ENCODE data around the gene KAT5. TPM values are rescaled to one million over a fixed set of nuclear protein-coding genes. Genes with fewer than 3 reads are reported as not detected.
"Not testable (repeated sequence)": the region's sequence is repeated elsewhere in the genome, so short reads cannot be mapped to it uniquely, and the experiment has no call there.

KAT5 gene
- 10 to 100 TPM; 64.8 to 72.7 TPM for total RNA-seq

GRCh38 chr11:65711785-65712632 lies at the start of gene KAT5:
KAT5 (plus strand) TSS chr11:65712252; CDS start chr11:65712268, 16 bp downstream.
- CTCF ChIA-PET = interaction anchor here (0.6 to 3.1 kb wide), 33 partner anchors 8 to 536 kb away, joined by 3 to 32 read pairs (median 5); partner anchors contain the start of genes AP5B1, FIBP, RNASEH2C and SNX32
- POLR2A ChIA-PET = interaction anchor here (0.6 to 1.6 kb wide), 11 partner anchors 9 to 438 kb away, joined by 3 to 19 read pairs (median 3); partner anchors contain the start of genes CCDC85B, MUS81 and RNASEH2C

DNA sequence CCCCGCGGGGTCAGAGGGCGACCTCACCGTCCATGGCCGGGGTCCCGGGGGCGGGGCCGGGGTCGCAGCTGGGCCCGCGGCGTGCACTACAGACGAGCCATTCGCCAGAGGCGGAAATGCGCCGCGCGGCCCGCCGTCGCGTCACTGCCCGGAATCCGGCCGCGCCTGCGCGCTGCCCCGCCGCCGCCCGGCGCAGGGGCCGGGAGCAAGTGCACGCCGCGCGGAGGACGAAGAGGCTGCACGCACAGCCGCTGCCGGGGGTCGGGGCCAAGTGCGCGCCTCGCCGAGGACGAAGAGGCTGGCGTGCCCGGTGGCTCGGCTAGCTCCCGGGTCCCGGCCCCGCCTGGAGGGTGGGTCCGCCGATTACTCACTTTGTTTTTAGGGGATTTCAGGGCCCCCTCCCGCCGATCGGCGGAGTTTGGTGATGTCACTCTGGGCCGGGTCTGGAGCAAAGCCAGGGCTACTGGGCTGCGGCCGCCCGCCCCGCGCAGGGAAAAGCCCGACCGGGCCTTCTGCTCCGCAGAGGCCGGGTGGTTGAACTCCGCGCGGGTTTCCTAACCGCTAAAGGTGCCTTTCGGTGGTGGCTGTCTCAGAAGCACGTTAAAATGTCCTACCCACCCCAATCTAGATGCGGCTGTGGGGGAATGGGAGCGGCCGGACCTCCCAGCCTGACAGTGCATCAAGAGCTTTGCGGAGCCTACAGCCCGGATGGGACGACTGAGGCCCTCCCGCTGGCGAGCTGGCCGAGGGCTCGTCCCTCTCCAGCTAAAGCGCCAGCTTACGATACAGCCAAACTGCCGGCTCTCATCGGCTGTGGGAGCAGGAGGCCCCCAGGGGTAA lies 49.0 kb upstream of the KAT5 start, which contains the start of gene RELA:
TSS of gene RELA (minus strand) at position 118 of the 840 bp plus-strand sequence. CDS start at position 34, 84 bp downstream.
- ChIA-PET POLR2A (interaction anchor here (0.5 to 2.4 kb wide), 12 partner anchors 9 to 228 kb away, joined by 3 to 18 read pairs (median 4); partner anchors contain the start of gene CCDC85B), CTCF (interaction anchor here (0.5 to 1.5 kb wide), 8 partner anchors 11 to 1684 kb away, joined by 3 to 6 read pairs (median 3); partner anchors contain the start of genes KAT5 and SIPA1)

DNA sequence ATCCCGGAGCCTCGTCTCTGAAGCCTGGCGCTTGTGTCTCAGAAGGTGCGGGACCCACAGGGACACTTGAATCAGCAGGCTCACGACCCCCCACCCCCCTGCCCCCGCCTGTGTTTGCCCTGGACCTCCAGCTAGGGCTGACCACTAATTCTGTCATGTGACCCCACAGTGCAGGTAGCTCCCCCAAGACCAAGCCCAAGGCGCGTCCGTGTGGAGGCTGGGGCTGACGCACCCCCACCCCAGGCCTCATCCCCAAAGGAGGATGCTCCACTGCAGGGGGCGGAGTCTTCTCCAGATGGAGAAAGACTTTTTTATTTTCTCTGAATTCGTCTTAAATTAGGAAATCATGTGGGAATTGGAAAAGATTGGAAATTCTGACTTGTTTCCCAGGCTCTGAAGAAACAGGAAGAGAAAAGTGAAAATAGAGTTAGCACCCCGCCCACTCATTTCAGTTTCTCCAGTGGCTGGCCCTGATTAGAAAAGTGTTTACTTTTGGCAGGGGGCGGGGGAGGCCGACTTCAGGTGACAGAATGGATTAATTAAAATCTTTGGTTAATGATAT lies 48.3 kb upstream of the KAT5 start:
- ChIA-PET CTCF (interaction anchor here (0.6 to 1.5 kb wide), 7 partner anchors 12 to 1683 kb away, joined by 3 to 6 read pairs (median 3); partner anchors contain the start of genes KAT5 and SIPA1), POLR2A (interaction anchor here (0.6 to 2.4 kb wide), 11 partner anchors 9 to 196 kb away, joined by 3 to 18 read pairs (median 4); no protein-coding TSS in a partner anchor)

DNA sequence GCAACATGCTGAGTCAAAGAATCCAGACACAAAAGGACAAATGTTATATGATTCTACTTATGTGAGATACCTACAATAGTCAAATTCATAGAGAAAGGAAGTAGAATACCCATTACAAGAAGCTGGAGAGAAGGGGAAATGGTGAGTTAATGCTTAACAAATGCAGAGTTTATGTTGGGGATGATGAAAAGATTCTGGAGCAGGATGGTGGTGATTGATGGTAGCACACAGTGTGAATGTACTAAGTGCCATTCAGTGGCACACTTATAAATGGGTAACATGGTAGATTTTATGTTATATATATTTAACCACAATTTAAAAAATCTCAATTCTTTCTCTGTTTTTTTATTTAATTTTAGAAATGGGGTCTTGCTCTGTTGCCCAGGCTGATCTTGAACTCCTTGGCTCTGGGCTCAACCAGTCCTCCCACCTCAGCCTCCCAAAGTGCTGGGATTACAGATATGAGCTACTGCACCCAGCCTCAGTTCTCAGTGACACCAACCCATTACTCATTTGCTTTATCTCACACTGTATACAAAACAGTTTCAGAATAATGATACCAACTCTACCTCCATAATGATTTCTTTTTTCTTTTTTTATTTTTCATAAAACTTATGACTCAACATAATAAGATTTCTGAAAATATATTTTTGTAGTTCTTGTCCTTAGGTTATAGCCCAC lies 39.7 kb upstream of the KAT5 start:
- CTCF ChIA-PET = interaction anchor here (1.1 kb wide), 1 partner anchor 97 kb away, joined by 3 read pairs; no protein-coding TSS in a partner anchor
- POLR2A ChIA-PET = interaction anchor here (1.0 kb wide), 1 partner anchor 9 kb away, joined by 3 read pairs; the partner anchor contains the start of gene RELA

DNA sequence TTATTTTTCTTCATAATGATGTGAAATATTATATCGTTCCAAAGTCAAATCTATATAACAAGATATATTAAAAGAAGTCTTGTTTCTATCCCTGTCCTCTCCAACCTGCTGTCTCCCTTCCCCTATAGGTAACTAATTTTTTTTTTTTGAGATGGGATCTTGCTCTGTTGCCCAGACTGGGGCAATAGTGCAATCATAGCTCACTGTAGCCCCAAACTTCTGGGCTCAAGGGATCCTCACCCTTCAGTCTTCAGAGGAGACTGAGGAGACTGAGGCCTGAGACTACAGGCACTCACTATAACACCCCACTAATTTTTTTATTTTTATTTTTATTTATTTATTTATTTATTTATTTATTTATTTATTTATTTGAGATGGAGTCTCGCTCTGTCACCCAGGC lies 39.1 kb upstream of the KAT5 start:
- CTCF ChIA-PET = interaction anchor here (1.1 kb wide), 1 partner anchor 97 kb away, joined by 3 read pairs; no protein-coding TSS in a partner anchor
- POLR2A ChIA-PET = interaction anchor here (0.6 to 1.0 kb wide), 3 partner anchors 10 to 943 kb away, joined by 3 to 5 read pairs (median 4); partner anchors contain the start of gene RELA

DNA sequence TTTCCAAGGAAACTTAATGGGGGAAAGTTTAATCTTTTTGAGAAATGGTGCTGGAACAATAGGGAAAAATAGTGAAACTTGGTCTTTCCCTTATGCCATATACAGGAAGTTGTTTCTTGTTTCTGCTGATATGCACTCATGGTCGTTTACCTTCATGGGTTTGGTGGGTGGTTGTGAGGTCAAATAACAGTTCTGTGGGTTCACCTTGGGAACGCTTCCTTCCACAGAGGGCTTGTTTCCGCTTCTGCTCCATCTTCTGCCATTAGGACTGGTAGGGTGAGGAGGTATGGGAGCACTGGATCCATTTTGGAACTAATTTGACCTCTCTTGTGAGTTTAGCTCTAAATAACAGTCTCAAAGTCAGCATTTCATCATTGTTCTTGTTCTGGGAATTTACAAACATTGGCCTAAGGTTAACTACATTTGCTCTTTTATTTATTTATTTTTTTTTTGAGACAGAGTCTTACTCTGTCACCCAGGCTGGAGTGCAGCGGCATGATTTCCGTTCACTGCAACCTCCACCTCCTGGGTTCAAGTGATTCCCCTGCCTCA lies 31.8 kb upstream of the KAT5 start:
- POLR2A ChIA-PET = interaction anchor here (0.7 kb wide), 1 partner anchor 46 kb away, joined by 8 read pairs; no protein-coding TSS in a partner anchor
- CTCF ChIA-PET = interaction anchor here (1.0 to 1.3 kb wide), 2 partner anchors 100 to 140 kb away, joined by 3 to 5 read pairs; no protein-coding TSS in a partner anchor

- CTCF ChIA-PET, POLR2A ChIA-PET: not testable (repeated sequence)
Measured at GRCh38 chr11:65683480-65683879, 28.6 kb upstream of the KAT5 start.

DNA sequence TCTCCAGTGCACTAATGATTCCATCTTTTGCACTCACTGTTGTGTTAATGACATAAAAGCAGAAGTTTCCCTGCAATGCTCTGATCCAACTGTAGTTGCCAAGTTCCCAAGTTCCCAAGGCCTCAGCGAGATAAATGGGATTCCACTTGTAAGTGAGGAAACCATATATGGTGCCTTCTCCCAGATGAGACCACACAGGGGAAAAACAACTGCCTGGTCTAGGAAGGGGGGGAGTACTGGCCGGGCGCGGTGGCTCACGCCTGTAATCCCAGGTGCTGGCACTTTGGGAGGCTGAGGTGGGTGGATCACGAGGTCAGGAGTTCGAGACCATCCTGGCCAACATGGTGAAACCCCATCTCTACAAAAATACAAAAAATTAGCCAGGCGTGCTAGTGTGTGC lies 26.1 kb upstream of the KAT5 start:
- POLR2A ChIA-PET = interaction anchor here (0.6 kb wide), 1 partner anchor 18 kb away, joined by 3 read pairs; no protein-coding TSS in a partner anchor
- CTCF ChIA-PET = no interaction called here

DNA sequence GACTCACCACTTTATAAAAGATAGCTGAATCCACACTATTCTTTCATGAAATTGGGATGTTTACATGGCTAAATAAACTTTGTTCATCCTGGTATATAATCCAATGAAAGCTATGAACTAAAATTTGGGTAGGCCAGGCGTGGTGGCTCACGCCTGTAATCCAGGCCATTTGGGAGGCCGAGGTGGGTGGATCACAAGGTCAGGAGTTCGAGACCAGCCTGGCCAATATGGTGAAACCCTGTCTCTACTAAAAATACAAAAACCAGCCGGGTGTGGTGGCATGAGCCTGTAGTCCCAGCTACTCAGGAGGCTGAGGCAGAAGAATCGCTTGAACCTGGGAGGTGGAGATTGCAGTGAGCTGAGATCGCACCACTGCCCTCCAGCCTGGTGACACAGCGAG lies 20.2 kb upstream of the KAT5 start:
- CTCF ChIA-PET = interaction anchor here (1.4 kb wide), 1 partner anchor 89 kb away, joined by 5 read pairs; the partner anchor contains the start of gene AP5B1
- POLR2A ChIA-PET = not testable (repeated sequence)

GRCh38 chr11:65692367-65692766 lies 19.7 kb upstream of the KAT5 start:
- ChIA-PET CTCF (interaction anchor here (0.7 to 1.4 kb wide), 2 partner anchors 88 to 115 kb away, joined by 3 to 5 read pairs; partner anchors contain the start of gene AP5B1), POLR2A (interaction anchor here (0.6 kb wide), 1 partner anchor 671 kb away, joined by 5 read pairs; no protein-coding TSS in a partner anchor)

DNA sequence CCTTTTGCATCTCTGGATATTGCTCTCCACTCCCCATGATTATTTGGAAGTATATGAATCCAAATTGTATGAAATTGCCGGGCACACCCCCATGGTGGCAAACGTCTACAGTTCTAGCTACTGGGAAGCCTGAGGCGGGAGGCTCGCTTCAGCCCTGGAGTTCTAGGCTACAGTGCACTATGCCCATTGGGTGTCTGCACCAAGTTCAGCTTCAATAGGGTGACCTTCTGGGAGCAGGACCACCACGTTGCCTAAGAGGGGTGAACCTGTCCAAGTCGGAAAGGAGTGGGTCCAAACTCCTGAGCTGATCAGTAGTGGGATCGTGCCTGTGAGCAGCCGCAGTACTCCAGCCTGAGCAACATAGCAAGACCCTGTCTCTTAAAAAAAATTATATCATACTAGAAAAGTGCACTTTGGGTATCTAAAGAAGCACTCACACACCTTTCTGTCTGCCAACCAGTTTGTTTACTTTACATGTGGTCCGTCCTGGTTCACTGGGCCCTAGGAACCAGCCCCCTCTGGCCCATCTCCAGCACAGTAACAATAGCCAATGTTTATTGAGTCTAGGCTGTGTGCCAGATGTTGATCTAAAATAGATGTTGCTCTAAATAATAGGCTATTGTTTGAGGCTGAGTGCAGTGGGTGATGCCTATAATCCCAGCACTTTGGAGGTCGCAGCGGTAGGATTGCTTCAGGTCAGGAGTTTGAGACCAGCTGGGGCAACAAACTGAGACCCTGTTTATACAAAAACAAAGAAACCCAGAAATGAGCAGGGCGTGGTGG lies 16.4 kb upstream of the KAT5 start:
- CTCF ChIA-PET = interaction anchor here (1.3 to 1.7 kb wide), 2 partner anchors 10 to 84 kb away, joined by 3 to 6 read pairs; no protein-coding TSS in a partner anchor
- POLR2A ChIA-PET = no interaction called here

- CTCF ChIA-PET = interaction anchor here (0.7 to 1.7 kb wide), 2 partner anchors 8 to 1641 kb away, joined by 3 to 6 read pairs; no protein-coding TSS in a partner anchor
- POLR2A ChIA-PET = no interaction called here
Measured at GRCh38 chr11:65696802-65697552, 15.1 kb upstream of the KAT5 start.

- ChIA-PET POLR2A (no interaction called here), CTCF (interaction anchor here (0.6 kb wide), 1 partner anchor 1483 kb away, joined by 4 read pairs; no protein-coding TSS in a partner anchor)
Measured at GRCh38 chr11:65698205-65698604, 13.8 kb upstream of the KAT5 start.

DNA sequence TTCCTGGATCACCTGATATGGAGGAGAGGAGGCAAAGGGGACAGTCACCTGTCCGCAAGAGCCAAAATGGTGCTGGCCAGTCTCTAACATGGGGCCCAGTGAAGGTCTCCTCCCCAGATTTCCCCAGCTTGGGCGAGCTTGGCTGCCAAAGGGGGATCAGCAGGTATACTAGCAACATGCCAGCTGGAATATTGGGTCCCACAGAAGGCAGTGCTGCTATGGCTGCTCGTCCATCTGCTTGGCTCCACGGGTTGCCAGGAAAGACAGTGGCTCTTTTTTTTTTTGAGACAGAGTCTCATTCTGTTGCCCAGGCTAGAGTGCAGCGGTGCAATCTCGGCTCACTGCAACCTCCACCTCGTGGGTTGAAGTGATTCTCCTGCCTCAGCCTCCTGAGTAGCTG lies 12.7 kb upstream of the KAT5 start:
- CTCF ChIA-PET = interaction anchor here (0.5 kb wide), 1 partner anchor 12 kb away, joined by 3 read pairs; no protein-coding TSS in a partner anchor
- POLR2A ChIA-PET = no interaction called here

DNA sequence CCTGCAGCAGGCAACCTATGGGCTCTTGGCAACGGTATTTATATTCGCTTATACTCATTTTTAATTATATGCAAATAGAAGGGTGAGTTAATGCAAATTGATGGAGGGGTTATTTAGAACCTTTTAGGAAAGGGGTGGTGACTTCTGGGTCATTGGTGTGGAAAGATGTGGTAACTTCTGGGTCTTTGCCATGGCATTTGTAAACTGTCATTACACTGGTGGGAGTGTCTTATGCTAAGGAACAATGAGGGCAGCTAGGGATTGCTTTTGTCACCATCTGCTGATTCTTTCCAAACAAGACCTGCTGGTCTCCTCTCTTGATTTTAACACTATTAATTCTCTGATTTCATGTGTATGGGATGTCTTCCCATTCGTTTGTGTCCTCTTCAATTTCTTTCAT lies 11.7 kb upstream of the KAT5 start:
- POLR2A ChIA-PET = no interaction called here
- CTCF ChIA-PET = no interaction called here

GRCh38 chr11:65701686-65702085 lies 10.4 kb upstream of the KAT5 start:
- CTCF ChIA-PET = no interaction called here
- POLR2A ChIA-PET = no interaction called here
